Activated CD8-positive, alpha-beta memory T cell treated with anti-CD3 and anti-CD28 coated beads for 4 hours (primary cell): ENCODE measurements around the gene SLC6A16.
"Not testable (repeated sequence)": the region's sequence is repeated elsewhere in the genome, so short reads cannot be mapped to it uniquely, and the experiment has no call there.

ENCODE experiments used
- DNase-seq, 2 donors: peaks; one replicate each; pipeline ENCODE4 v3.0.0-alpha.2; 2020; ENCODE audit warnings: low read depth in 2 of 2

Gene SLC6A16

DNA sequence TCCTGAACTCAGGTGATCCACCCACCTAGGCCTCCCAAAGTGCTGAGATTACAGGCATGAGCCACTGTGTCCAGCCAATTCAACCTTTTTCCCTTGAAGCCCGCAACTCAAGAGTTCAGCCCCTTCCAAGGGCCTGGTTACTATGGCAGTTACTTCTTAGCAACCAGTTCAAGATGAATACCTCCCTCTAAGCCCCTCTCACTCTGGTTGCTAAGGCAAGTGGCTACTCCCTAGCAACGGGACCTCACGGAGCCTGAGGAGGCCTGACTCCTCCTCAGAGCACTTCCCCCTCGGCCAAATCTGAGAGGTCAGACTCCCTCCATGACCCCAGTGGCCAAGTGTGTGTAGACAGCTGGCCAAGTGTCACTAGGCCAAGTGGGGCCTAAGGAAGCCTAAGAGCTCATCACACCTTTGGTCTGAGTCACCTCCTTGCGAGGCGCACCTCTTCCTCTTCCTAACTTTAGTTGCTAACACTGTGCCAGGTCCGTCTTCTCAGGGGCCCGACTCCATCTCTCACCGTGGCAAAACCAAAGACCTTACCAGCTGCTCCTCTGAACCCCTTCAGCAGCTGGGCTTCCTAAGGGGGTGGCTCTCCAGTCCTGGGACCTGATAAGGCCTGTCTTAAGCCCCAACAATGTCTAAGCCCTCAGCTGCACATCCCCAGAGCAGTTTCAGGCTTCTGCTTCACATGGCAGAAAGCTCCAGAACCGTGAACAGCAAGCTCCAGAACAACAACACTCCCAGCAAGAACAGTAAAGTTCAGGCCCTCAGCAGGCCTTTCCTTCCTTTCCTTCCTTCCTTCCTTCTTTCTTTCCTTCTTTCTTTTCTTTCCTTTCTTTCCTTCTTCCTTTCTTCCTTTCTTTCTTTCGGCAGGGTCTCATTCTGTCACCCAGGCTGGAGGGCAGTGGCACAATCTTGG is 19.8 kb upstream of the SLC6A16 start:
- DNase-seq, result no peak

DNA sequence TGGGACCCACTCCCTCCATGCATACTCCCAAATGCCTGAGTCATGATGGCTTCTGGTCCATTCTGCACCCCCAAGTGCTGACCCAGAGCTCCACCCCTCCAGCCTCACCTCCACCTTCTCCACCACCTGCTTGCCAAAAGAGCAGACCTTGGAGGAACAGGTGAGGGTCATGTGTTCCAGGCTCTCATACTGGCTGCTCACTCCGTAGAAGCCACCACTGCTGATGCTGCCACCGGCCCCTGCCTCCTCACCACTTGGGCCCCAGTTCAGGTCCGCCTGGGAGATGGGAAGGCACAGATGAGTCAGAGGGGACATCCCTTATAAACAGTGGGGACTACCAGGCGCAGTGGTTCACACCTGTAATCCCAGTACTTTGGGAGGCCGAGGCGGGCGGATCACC is 18.1 kb upstream of the SLC6A16 start:
- no peak for DNase-seq

DNA sequence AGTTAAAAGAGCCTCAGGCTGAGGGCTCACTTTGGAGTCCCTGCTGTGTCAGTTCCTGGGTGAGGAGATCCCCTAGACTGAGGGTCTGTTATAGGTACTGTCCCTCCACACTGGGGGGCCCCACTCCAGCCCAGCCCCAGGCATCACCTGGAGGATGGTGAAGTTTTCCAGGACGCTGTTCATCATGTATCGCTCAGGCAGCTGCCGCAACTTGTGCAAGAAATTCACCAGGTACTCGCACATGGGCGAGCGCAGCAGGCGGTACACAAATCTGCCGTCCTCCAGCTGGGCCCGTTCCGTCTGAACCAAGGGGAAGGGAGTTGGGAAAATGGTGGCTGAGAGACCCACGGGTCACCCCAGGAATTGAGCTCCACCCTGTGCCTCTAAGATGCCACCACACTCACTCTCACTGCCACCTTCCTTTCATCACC is 17.3 kb upstream of the SLC6A16 start:
- no peak for DNase-seq

DNA sequence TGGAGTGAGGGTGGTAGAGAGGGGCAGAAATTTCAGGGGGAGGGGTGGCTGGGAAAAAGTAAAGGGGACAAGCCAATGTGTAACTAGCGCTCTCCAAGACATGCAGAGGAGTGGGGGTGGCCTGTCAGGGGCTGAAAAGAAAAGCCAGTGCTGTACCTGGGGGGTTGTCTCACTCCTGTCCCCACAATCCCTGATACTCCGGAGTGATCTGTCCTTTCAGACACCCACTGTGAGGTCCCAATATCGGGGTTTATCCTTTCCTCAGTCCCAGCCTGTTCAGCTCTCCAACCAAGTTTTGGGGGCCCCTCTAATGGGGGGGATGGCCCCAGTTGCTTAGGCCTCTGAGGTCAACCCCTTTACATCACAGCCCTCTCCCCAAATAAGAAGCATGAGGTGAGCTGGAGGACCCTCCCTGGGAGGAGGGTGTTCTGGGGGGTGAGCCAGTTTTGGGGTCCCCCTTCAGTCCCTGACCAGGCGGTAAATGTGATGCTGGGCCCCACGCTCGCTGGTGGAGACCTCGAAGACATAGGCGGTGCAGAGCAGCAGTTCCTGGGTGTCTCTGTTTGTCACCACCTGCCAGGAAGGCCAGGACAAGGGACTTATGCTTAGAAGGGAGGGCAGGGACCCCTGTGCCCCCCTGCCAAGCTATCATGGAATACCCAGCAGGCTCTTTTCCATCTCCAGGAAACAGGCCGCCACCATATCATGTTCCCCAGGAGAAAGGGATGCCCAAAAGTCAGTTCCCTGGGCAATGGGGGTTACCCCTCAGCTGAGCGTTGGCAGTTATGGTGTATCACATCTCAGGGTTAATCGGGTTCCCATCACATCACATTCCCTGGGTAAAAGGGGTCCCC is 16.1 kb upstream of the SLC6A16 start:
- DNase-seq, result no peak

DNA sequence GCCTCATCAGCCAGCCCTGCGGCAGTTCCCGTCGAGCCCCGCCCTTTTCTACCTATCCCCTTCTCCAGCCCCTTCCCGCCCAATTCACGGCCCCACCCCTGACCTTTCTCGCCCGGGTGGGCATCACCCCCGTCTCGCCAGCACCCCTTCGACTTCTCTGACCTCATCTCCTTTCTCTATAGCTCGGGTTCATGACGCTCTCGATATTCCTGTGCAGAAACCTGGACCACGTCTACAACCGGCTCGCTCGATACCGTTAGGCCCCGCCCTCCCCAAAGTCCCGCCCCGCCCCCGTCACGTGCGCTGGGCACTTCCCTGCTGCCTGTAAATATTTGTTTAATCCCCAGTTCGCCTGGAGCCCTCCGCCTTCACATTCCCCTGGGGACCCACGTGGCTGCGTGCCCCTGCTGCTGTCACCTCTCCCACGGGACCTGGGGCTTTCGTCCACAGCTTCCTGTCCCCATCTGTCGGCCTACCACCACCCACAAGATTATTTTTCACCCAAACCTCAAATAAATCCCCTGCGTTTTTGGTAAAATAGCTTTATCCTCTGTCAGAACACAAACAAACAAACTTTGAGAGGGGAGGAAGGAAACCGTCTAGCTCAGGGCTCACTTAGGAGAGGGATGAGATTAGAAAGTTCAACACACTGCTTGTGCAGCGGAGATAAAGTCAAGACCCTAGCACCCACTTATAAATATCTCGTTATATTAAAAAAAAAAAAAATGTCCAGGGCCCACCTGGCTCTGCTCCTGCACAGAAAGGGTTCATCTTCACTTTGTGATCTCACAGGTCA is 15.3 kb upstream of the SLC6A16 start:
- DNase-seq, result no peak

DNA sequence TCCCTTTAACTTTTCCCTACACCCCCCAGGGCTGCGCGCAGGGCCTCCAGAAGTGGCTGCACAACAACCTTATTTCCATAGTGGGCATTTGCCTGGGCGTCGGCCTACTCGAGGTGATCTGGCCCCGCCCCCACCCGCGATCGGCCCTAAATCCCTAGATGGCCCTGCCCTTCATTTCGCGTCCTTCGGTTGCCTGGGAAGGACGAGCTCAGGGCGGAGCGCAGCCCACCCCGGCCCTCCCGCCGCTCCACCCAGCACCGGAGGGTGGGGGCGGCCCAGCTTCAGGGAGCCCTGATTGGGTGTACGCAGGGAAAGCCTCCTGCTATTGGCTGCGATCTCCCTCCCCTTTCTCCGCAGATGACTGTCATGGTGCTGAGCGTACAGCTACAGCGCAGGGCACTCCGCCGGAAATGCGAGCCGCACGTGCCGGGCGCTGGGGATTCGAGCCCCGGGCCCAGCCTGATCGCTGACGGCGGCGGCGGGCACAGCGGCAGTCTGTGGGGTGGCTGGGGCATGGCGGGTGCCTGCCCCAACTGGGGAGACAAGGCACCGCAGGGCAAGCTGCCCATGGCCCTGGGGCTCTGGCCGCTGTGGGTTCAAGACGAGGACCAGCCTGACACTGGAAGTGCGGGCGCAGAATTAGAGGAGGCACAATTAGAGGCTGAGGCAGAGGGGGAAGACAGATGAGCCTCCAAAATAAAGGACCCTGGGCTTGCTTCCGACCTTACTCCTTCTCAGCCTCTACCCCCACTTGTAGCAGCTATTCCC is 14.5 kb upstream of the SLC6A16 start:
- DNase-seq, result no peak

DNA sequence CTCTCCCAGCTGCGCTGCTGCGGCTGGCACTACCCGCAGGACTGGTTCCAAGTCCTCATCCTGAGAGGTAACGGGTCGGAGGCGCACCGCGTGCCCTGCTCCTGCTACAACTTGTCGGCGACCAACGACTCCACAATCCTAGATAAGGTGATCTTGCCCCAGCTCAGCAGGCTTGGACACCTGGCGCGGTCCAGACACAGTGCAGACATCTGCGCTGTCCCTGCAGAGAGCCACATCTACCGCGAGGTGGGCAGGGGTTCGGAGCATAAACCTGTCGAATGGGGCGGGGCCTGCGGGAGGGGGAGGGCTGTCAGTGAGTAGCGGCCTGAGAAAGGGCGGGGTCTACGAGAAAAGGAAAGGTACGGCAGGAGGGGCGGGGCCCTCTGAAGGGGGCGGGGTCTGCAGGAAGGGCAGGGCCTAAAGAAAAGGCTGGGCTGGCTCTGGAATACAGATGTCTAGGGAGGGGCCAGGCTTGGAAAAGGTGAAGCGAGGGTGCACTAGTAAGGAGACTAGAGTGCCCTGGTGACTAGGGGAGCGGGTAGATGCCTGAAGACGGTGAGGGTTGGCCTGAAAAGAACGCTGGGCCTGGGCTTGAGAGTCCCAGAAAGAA is 13.8 kb upstream of the SLC6A16 start:
- no peak for DNase-seq

DNA sequence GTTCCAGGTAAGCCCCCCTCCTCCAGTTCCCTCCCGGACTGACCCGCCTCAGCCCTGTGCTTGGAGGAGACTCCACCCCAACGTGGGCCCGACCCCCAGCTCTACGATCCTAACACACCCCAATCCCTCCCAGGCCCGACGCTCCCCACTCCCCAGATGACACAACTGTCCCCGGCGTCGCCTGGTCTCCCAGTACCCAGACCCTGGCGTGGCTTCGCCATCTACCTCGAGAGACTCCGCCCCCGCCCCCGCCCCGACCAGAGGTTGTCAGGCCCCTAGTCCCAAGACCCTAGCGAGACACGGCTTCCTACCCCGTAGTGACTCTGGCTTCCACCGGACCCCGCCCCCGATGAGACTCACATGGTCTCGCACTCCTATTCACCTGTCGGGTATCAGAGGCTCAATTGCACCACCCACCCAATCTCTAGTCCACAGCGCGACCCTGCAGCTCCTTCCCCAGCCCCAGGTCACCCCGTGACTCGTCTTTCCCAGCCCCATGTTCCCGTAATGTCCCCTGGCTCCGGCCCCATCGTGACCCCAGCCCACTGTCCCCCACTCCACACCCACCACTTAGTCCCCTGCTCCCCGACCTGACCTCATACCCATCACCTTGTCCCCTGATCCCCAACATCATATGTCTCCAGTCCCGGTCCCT is 13.2 kb upstream of the SLC6A16 start:
- DNase-seq, result no peak

DNA sequence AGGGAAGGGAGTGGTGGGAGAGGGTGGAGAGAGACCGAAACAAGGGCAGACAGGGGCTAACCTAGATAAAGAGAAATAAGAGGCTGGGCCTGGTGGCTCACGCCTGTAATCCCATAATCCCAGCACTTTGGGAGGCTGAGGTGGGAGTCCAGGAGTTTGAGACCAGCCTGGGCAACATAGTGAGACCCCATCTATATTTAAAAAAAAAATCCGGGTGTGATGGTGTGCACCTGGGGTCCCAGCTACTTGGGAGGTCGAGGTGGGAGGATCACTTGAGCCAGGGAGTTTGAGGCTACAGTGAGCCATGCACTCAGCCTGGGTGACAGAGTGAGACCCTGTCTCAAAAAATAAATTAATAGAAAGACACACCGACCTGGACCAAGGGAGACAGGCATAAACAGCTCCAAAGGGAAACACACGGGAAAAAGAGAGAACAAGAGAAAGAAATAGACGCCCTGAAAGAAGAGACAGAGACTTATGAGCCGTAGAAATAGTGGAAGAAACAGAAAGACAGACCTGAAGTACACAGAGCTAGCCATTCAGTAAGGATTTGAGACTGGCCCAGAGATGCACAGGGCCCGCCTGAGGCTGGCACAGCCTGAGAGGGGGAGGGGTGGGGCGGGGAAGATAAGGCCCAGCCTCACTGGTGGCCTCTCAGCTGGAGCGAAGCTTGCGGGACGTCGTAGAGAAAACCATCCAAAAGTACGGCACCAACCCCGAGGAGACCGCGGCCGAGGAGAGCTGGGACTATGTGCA is 12.5 kb upstream of the SLC6A16 start:
- DNase-seq, result no peak

DNA sequence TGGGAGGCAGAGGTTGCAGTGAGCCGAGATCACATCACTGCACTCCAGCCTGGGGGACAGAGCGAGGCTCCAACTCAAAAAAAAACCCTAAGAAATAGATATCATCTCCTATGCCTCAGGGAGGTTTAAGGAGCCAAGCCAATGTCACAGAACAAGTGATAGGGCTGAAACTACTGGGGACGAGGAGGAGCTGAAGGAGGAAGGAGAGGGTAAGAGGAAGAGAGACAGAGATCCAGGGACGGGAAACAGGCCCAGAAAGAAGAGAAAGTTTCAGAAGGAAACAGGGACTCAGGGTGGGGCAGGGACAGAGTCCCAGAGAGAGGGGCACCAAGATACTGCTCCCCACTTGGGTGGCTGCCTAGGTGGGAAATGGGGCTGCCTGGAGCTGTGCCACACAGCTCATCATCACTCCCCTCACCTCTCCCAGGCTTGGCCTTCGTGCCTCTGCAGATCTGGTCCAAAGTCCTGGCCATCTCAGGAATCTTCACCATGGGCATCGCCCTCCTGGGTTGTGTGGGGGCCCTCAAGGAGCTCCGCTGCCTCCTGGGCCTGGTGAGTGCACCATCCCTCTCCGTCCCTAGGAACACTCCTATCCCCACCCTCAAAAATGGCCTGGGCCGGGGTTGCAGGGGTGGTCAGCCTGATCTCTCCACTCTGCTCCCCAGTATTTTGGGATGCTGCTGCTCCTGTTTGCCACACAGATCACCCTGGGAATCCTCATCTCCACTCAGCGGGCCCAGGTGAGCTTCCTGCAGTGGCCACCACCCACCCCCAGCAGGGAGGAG is 11.7 kb upstream of the SLC6A16 start:
- DNase-seq, result no peak

DNA sequence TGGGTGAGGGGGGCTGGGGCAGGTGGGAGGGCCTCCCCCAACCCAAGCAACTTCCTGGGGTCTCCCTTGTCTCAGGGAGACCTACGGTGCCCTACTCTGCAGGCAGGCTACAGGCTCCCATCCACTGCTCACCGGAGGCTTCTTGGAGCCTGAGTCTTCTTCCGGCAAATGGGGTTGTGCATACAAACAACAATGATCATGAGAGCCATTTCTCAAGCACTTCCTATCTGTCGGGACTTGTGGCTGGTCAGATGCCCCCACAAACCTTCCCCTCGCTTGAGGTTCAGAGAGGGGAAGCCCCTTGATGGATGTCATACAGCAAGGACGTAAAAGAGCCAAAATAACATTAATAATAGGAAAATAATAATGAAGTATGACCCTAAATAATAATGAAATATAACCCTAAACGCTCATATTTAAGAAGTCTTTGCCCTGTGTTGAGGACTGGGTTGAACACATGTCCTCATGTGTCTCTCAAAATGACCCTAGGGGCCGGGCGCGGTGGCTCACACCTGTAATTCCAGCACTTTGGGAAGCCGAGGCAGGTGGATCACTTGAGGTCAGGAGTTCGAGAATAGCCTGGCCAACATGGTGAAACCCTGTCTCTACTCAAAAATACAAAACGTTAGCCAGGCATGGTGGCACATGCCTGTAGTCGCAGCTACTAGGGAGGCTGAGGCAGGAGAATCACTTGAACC is 10.9 kb upstream of the SLC6A16 start:
- DNase-seq, result no peak

DNA sequence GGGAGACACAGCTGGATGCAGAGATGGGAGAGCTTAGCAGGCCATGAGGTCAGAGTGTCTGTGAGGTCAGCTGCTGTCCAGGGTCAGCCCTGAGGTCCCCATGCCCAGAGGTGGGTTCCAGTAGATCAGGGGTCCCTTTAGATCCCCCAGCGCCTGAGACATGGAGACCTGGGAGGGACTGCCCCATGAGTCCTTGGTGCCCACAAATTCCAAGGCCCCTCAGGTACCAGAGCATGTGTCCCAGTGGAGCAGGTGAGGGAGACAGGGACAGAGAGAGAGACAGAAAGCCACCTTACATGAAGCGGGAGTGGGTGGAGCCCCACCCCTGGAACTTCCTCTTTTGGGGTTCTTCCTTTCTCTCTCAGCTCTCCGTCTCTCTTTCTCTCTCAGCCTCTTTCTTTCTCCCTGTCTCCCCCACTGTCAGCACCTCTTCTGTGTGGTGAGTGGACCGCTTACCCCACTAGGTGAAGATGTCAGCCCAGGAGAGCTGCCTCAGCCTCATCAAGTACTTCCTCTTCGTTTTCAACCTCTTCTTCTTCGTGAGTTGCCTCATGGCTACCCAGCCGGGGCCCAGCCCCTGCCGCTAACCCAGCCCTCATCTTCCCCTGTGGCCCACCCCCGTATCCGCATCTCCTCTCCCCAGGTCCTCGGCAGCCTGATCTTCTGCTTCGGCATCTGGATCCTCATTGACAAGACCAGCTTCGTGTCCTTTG is 10.2 kb upstream of the SLC6A16 start, which contains the start of gene CD37:
Gene CD37 (plus strand): TSS at position 336 of the 713 bp plus-strand sequence. CDS start 135 bp downstream, at position 471.
- DNase-seq, result peak in 1 of 2 donors; percentile 22

DNA sequence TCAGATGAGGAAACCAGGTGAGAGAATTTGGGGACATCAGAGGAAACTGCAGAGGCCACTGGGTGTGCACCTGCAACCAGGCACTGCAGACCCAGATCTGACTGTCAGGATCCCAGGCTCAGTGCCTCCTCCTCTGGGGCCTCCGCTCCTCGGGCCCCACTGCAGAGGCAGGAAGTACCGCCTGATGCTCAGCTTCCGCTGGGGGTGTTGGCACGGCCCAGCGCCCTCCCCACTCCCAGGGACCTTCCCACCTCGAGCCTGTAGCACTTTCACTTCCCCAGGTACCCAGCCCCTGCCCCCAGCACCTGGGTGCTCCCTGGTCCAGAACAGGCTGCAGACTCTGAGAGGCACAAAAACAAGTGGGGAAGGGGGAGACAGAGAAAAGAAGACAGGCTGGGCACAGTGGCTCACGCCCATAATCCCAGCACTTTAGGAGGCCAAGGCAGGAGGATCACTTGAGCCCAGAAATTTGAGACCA is 8.9 kb upstream of the SLC6A16 start:
- peak; percentile 44 to 55 for DNase-seq

DNA sequence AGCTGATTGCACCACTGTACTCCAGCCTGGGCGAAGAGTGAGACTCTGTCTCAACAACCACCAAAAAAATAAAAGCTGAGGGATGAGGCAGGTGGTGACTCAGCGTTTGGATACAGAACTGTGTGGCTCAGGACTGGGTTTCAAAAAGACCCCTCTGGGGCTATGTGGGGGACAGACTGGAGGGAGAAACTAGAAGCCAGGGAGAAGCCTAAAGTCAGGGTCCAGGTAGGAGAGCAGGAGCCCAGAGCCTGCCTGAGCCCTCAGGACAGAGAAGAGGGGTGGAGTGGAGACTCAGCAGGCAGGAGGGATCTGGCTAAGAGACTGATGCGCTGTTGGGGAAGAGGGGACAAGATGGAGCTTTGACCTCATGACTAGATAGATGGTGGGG is 8.4 kb upstream of the SLC6A16 start:
- DNase-seq, result no peak

DNA sequence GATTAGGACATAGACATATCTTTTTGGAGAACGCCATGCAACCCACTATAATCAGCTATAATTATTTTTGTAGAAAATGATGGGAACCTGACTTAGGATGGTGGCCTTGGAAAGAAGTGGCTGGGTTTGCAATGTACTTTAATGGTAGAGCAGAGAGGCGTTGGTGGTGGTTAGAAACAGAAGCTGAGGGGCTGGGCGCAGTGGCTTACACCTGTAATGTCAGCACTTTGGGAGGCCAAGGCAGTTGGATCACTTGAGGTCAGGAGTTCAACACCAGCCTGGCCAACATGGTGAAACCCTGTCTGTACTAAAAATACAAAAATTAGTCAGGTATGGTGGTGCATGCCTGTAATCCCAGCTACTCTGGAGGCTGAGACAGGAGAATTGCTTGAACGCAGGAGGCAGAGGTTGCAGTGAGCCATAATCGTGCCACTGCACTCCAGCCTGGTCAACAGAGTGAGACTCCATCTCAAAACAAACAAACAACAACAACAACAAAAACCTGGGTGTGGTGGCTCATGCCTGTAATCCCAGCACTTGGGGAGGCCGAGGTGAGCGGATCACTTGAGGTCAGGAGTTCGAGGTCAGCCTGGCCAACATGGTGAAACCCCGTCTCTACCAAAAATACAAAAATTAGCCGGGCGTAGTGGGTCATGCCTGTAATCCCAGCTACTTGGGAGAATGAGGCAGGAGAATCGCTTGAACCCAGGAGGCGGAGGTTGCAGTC is 7.9 kb upstream of the SLC6A16 start:
- not testable (repeated sequence) for DNase-seq

DNA sequence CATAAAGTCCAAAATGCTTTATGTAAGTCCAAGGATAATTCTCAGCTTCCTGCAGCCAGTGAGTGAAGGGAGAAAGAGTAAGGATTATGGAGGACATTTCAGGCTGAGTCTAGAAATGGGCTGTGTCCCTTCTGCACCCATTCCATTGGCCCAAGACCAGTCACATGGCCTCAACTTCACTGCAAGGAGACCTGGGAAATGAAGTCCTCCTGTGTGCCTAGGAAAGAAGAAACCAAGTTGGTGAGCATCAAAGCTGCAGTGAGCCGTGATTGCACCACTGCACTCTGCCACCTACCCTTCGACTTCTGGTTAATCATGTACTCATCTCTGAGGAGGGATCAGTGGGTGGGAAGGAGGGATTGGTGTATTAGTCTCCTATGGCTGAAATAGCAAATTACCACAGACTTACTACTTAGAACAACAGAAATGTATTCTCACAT is 6.6 kb upstream of the SLC6A16 start:
- DNase-seq, result peak in 1 of 2 donors; percentile 40
